GM12874 (cell line): ENCODE measurements around the gene ITGB4.

ENCODE experiments used
- TF ChIP-seq, protein P1 (sequence below): IDR thresholded peaks from 2 replicates; pipeline ENCODE4 v1.5.1; 2011; ENCODE audit warnings: low read depth, mild to moderate bottlenecking, control low read depth, low read length, moderate library complexity; ENCODE audit not compliant: insufficient read depth

The ITGB4 gene

GRCh38 chr17:75707079-75707571 is 14.1 kb upstream of the ITGB4 start:
- TF ChIP-seq, protein P1, sequence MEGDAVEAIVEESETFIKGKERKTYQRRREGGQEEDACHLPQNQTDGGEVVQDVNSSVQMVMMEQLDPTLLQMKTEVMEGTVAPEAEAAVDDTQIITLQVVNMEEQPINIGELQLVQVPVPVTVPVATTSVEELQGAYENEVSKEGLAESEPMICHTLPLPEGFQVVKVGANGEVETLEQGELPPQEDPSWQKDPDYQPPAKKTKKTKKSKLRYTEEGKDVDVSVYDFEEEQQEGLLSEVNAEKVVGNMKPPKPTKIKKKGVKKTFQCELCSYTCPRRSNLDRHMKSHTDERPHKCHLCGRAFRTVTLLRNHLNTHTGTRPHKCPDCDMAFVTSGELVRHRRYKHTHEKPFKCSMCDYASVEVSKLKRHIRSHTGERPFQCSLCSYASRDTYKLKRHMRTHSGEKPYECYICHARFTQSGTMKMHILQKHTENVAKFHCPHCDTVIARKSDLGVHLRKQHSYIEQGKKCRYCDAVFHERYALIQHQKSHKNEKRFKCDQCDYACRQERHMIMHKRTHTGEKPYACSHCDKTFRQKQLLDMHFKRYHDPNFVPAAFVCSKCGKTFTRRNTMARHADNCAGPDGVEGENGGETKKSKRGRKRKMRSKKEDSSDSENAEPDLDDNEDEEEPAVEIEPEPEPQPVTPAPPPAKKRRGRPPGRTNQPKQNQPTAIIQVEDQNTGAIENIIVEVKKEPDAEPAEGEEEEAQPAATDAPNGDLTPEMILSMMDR = no peak

GRCh38 chr17:75712446-75712845 is 8.8 kb upstream of the ITGB4 start:
- TF ChIP-seq, protein P1 = no peak

- TF ChIP-seq, protein P1 = no peak
These were observed 1.5 kb upstream of the ITGB4 start for GRCh38 chr17:75719732-75720131.

- TF ChIP-seq, protein P1 = no peak
These were observed 278 bp downstream of the ITGB4 start for GRCh38 chr17:75721463-75722011.

- TF ChIP-seq, protein P1 = no peak
These were observed 817 bp downstream of the ITGB4 start for GRCh38 chr17:75722076-75722475.

GRCh38 chr17:75722542-75723095 is 1.4 kb downstream of the ITGB4 start:
- TF ChIP-seq, protein P1 = no peak

- TF ChIP-seq, protein P1 = no peak
These were observed 2.1 kb downstream of the ITGB4 start for GRCh38 chr17:75723171-75723930.
